SK-N-SH (cell line): ENCODE results near the gene ACTN3. TPM values are rescaled to one million over a fixed set of nuclear protein-coding genes. Genes with fewer than 3 reads are reported as not detected.

Experiments used
- CTCF ChIA-PET: fragments of 300-600, 350-600 bp; formaldehyde crosslinking; extraction: SDS; loops from one replicate; lab custom pipeline; 2021; lab: Yijun Ruan, JAX
- POLR2A ChIA-PET: fragments of 350-600 bp; sonication (Branson Sonifier 250); formaldehyde crosslinking; extraction: SDS; loops from one replicate; lab custom pipeline; 2020; ENCODE audit warnings: antibody characterized with exemption, inconsistent platforms; lab: Yijun Ruan, JAX
- DNase-seq: peaks from one replicate; pipeline ENCODE4 v3.0.0; 2012
- H2AFZ ChIP-seq: fragments of 200-600 bp; sonication (generic); 2 replicates; pipeline ENCODE4 v1.8.1; 2016; ENCODE audit warnings: antibody characterized with exemption, mild to moderate bottlenecking, low read depth
- H3F3A ChIP-seq: fragments of 200-600 bp; sonication (generic); replicated peaks from 2 replicates; pipeline ENCODE3; 2016; ENCODE audit warnings: antibody characterized with exemption, mild to moderate bottlenecking; ENCODE audit not compliant: insufficient read depth
- H3K27ac ChIP-seq, 2 experiments: fragments of 200-500 bp in 1 of 2; fragments of 200-600 bp in 1 of 2; sonication (Bioruptor generic) in 1 of 2; sonication (generic), shearing (Covaris generic) in 1 of 2; 2 replicates each; pipeline versions ENCODE4 v1.5.1 to v1.6.1; 2014 to 2016; ENCODE audit warnings: low read depth in 2 of 2, inconsistent platforms in 1 of 2, low read length in 1 of 2, mild to moderate bottlenecking in 1 of 2, mixed read lengths in 1 of 2
- H3K27me3 ChIP-seq: fragments of 200-600 bp; sonication (generic), shearing (Covaris generic); 2 replicates; pipeline ENCODE4 v1.6.1; 2016; ENCODE audit warnings: mixed run types; ENCODE audit not compliant: insufficient read depth
- H3K36me3 ChIP-seq, 2 experiments: fragments of 200-500 bp in 1 of 2; fragments of 200-600 bp in 1 of 2; sonication (Bioruptor generic) in 1 of 2; sonication (generic) in 1 of 2; replicated peaks in 1 of 2; 2 replicates each; pipeline versions ENCODE3 to v1.5.1; 2014 to 2016; ENCODE audit warnings: low read length in 1 of 2, mild to moderate bottlenecking in 1 of 2; ENCODE audit not compliant: insufficient read depth in 2 of 2, control insufficient read depth in 1 of 2
- H3K4me1 ChIP-seq, 2 experiments: fragments of 200-500 bp in 1 of 2; fragments of 200-600 bp in 1 of 2; sonication (Bioruptor generic) in 1 of 2; sonication (generic), shearing (Covaris generic) in 1 of 2; 2 replicates each; pipeline versions ENCODE4 v1.5.1 to v1.6.1; 2014 to 2016; ENCODE audit warnings: low read depth in 1 of 2, low read length in 1 of 2, mixed run types in 1 of 2; ENCODE audit not compliant: insufficient read depth in 2 of 2, control insufficient read depth in 1 of 2
- H3K4me2 ChIP-seq: fragments of 200-600 bp; sonication (generic), shearing (Covaris generic); 2 replicates; pipeline ENCODE4 v1.6.1; 2017; ENCODE audit warnings: mixed run types
- H3K4me3 ChIP-seq, 2 experiments: fragments of 200-500 bp in 1 of 2; fragments of 200-600 bp in 1 of 2; sonication (Bioruptor generic) in 1 of 2; sonication (generic), shearing (Covaris generic) in 1 of 2; 2 replicates each; pipeline versions ENCODE4 v1.5.1 to v1.8.1; 2014 to 2016; ENCODE audit warnings: low read depth in 2 of 2, inconsistent platforms in 1 of 2, low read length in 1 of 2, mild to moderate bottlenecking in 1 of 2, mixed read lengths in 1 of 2, moderate library complexity in 1 of 2
- H3K79me2 ChIP-seq: fragments of 200-600 bp; sonication (generic); 2 replicates; pipeline ENCODE4 v1.8.1; 2017; ENCODE audit warnings: mild to moderate bottlenecking; ENCODE audit not compliant: insufficient read depth
- H3K9ac ChIP-seq: fragments of 200-600 bp; sonication (generic); 2 replicates; pipeline ENCODE4 v1.6.1; 2017; ENCODE audit warnings: mixed run types
- H3K9me2 ChIP-seq: fragments of 200-600 bp; sonication (generic); 2 replicates; pipeline ENCODE4 v1.6.1; 2017; ENCODE audit warnings: mixed run types
- H3K9me3 ChIP-seq: fragments of 200-600 bp; sonication (generic); 2 replicates; pipeline ENCODE4 v1.6.1; 2017; ENCODE audit warnings: mixed run types, mild to moderate bottlenecking, moderate library complexity
- H4K20me1 ChIP-seq: fragments of 200-600 bp; sonication (generic); 2 replicates; pipeline ENCODE4 v1.6.1; 2017; ENCODE audit warnings: mild to moderate bottlenecking, mixed run types; ENCODE audit not compliant: insufficient read depth
- CHD2 ChIP-seq: fragments of 150-350 bp; IDR thresholded peaks from 2 replicates; pipeline ENCODE4 v1.6.1; 2018; ENCODE audit warnings: low read length; ENCODE audit not compliant: partially characterized antibody
- ELF1 ChIP-seq: IDR thresholded peaks from 2 replicates; pipeline ENCODE4 v1.4.0; 2012
- EP300 ChIP-seq, 2 experiments: IDR thresholded peaks; 2 replicates each; pipeline versions ENCODE4 v1.4.0 to v1.6.1; 2012; ENCODE audit warnings: borderline replicate concordance in 1 of 2, low read depth in 1 of 2, low read length in 1 of 2
- EZH2phosphoT487 ChIP-seq: fragments of 200-600 bp; sonication (generic); IDR thresholded peaks from 2 replicates; pipeline ENCODE4 v1.6.1; 2017; ENCODE audit warnings: low read depth, mixed run types, mild to moderate bottlenecking, antibody characterized with exemption, moderate library complexity, borderline replicate concordance
- FOXJ3 ChIP-seq: sonication (generic); formaldehyde crosslinking; IDR thresholded peaks from 2 replicates; pipeline ENCODE4 v1.5.1; 2020; ENCODE audit warnings: mild to moderate bottlenecking, missing genetic modification reagents
- JUND ChIP-seq: IDR thresholded peaks from 2 replicates; pipeline ENCODE4 v1.4.0; 2012
- MEF2A ChIP-seq: IDR thresholded peaks from 2 replicates; pipeline ENCODE4 v1.4.0; 2012; ENCODE audit warnings: low read depth, borderline replicate concordance
- MXI1 ChIP-seq: IDR thresholded peaks from 2 replicates; pipeline ENCODE4 v1.6.1; 2012; ENCODE audit warnings: mild to moderate bottlenecking, low read depth, low read length, improper control_type of control experiment
- NFIC ChIP-seq: IDR thresholded peaks from 2 replicates; pipeline ENCODE4 v1.4.0; 2012; ENCODE audit warnings: borderline replicate concordance
- NRF1 ChIP-seq: IDR thresholded peaks from 2 replicates; pipeline ENCODE4 v1.6.1; 2012; ENCODE audit warnings: low read depth, mild to moderate bottlenecking, low read length
- POLR2AphosphoS5 ChIP-seq: IDR thresholded peaks from 2 replicates; pipeline ENCODE4 v1.6.1; 2012; ENCODE audit warnings: low read depth, low read length
- RCOR1 ChIP-seq: fragments of 150-350 bp; IDR thresholded peaks from 2 replicates; pipeline ENCODE4 v1.6.1; 2017; ENCODE audit warnings: antibody characterized with exemption, low read length
- RFX5 ChIP-seq: IDR thresholded peaks from 2 replicates; pipeline ENCODE4 v1.6.1; 2012; ENCODE audit warnings: mild to moderate bottlenecking, improper control_type of control experiment, low read length
- RXRA ChIP-seq: IDR thresholded peaks from 2 replicates; pipeline ENCODE4 v1.4.0; 2012; ENCODE audit warnings: low read depth, mild to moderate bottlenecking, borderline replicate concordance
- SIN3A ChIP-seq: IDR thresholded peaks from 2 replicates; pipeline ENCODE4 v1.6.1; 2012; ENCODE audit warnings: low read depth, mild to moderate bottlenecking, low read length, moderate library complexity, borderline replicate concordance
- SMC3 ChIP-seq: IDR thresholded peaks from 2 replicates; pipeline ENCODE4 v1.6.1; 2012; ENCODE audit warnings: low read depth, low read length, improper control_type of control experiment
- TEAD4 ChIP-seq: IDR thresholded peaks from 2 replicates; pipeline ENCODE4 v1.4.0; 2012; ENCODE audit warnings: mild to moderate bottlenecking, borderline replicate concordance; ENCODE audit not compliant: insufficient read depth
- WGBS: methylation state at CpG from one replicate; pipeline ENCODE4 v1.1.6; 2017; ENCODE audit warnings: low lambda C conversion rate; 5-methylcytosine and 5-hydroxymethylcytosine counted together
- polyA plus RNA-seq, 3 experiments: library from polyadenylated mRNA; depleted of rRNA; stranded (reverse); fragments of >200 nt; gene quantifications; 2 replicates each; pipeline ENCODE4 v1.2.3, GENCODE V29; 2012
- TF ChIP-seq, protein P1 (sequence below): IDR thresholded peaks from 2 replicates; pipeline ENCODE4 v1.6.1; 2012; ENCODE audit warnings: mild to moderate bottlenecking, low read depth, low read length, moderate library complexity
- TF ChIP-seq, protein P2 (sequence below): fragments of 150-350 bp; IDR thresholded peaks from 2 replicates; pipeline ENCODE4 v1.6.1; 2016; ENCODE audit warnings: mild to moderate bottlenecking, low read depth, low read length
- TF ChIP-seq, protein P3 (sequence below): fragments of 200-600 bp; sonication (generic); IDR thresholded peaks from 2 replicates; pipeline ENCODE4 v1.6.1; 2017; ENCODE audit warnings: antibody characterized with exemption, mild to moderate bottlenecking, moderate library complexity
- TF ChIP-seq, protein P4 (sequence below): IDR thresholded peaks from 2 replicates; pipeline ENCODE4 v1.4.0; 2012; ENCODE audit warnings: low read depth
- TF ChIP-seq, protein P5 (sequence below): IDR thresholded peaks from 2 replicates; pipeline ENCODE4 v1.4.0; 2012; ENCODE audit warnings: low read depth, borderline replicate concordance

The ACTN3 gene
- polyA plus RNA-seq, 1 of the 3 experiments (the other 2 are of a cell fraction), result 0.02 TPM

DNA sequence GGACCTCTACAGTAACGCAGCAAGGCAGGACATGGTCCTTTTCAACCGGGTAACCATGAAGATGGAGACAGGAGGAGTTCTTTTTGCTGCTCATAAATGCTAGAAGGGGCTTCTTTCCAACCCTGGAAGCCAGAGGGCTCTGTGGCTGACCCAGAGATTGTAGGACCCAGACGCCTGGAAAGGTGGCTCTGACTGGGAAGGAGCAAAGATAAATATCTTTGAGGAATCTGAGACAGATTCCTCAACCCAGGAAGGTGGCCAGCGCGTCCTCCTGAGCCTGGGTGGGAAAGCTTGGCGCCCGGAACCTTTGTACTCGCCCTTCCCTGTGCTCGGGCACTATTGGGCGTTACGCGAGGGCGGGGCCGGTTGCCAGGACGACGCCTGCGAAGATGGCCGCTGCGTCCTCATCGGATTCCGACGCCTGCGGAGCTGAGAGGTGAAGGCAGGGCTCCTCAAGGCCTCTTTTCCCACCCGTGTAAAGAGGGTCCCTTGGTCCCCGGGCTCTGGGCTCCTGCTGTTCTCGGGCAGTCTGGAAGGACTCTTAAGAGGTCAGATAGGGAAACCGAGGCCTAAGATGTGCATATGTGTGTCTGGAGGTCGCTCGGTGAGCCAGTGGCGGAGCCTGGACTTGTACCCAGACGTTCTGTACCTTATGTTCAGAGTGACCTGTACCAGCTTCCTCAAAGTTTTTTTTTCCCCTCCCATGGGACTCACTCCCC is 36.3 kb upstream of the ACTN3 start, which contains the start of gene BBS1:
Gene BBS1 (plus strand): TSS at position 365 of the 719 bp plus-strand sequence. CDS start 25 bp downstream, at position 390.
- H3K79me2 ChIP-seq, result peaks cover 18% of the 10 kb centered on the region
- TF ChIP-seq, protein P1, sequence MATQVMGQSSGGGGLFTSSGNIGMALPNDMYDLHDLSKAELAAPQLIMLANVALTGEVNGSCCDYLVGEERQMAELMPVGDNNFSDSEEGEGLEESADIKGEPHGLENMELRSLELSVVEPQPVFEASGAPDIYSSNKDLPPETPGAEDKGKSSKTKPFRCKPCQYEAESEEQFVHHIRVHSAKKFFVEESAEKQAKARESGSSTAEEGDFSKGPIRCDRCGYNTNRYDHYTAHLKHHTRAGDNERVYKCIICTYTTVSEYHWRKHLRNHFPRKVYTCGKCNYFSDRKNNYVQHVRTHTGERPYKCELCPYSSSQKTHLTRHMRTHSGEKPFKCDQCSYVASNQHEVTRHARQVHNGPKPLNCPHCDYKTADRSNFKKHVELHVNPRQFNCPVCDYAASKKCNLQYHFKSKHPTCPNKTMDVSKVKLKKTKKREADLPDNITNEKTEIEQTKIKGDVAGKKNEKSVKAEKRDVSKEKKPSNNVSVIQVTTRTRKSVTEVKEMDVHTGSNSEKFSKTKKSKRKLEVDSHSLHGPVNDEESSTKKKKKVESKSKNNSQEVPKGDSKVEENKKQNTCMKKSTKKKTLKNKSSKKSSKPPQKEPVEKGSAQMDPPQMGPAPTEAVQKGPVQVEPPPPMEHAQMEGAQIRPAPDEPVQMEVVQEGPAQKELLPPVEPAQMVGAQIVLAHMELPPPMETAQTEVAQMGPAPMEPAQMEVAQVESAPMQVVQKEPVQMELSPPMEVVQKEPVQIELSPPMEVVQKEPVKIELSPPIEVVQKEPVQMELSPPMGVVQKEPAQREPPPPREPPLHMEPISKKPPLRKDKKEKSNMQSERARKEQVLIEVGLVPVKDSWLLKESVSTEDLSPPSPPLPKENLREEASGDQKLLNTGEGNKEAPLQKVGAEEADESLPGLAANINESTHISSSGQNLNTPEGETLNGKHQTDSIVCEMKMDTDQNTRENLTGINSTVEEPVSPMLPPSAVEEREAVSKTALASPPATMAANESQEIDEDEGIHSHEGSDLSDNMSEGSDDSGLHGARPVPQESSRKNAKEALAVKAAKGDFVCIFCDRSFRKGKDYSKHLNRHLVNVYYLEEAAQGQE, result peak; percentile 69; the same call in 1 of the 2 replicates
- peak; percentile 91 for TF ChIP-seq MXI1
- no peak for TF ChIP-seq CHD2
- no peak for TF ChIP-seq MEF2A
- TF ChIP-seq, protein P2, sequence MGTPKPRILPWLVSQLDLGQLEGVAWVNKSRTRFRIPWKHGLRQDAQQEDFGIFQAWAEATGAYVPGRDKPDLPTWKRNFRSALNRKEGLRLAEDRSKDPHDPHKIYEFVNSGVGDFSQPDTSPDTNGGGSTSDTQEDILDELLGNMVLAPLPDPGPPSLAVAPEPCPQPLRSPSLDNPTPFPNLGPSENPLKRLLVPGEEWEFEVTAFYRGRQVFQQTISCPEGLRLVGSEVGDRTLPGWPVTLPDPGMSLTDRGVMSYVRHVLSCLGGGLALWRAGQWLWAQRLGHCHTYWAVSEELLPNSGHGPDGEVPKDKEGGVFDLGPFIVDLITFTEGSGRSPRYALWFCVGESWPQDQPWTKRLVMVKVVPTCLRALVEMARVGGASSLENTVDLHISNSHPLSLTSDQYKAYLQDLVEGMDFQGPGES, result no peak
- TF ChIP-seq RCOR1, result no peak; the same call in 1 of the 2 replicates
- TF ChIP-seq TEAD4, result no peak
- TF ChIP-seq, protein P3, sequence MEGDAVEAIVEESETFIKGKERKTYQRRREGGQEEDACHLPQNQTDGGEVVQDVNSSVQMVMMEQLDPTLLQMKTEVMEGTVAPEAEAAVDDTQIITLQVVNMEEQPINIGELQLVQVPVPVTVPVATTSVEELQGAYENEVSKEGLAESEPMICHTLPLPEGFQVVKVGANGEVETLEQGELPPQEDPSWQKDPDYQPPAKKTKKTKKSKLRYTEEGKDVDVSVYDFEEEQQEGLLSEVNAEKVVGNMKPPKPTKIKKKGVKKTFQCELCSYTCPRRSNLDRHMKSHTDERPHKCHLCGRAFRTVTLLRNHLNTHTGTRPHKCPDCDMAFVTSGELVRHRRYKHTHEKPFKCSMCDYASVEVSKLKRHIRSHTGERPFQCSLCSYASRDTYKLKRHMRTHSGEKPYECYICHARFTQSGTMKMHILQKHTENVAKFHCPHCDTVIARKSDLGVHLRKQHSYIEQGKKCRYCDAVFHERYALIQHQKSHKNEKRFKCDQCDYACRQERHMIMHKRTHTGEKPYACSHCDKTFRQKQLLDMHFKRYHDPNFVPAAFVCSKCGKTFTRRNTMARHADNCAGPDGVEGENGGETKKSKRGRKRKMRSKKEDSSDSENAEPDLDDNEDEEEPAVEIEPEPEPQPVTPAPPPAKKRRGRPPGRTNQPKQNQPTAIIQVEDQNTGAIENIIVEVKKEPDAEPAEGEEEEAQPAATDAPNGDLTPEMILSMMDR, result no peak
- 0 out of 2 replicates have a peak, but pooled peaks have one; percentile 1 for TF ChIP-seq NRF1
- no peak for TF ChIP-seq ELF1
- no peak for TF ChIP-seq RXRA
- TF ChIP-seq POLR2AphosphoS5, result peak; percentile 89
- TF ChIP-seq, protein P4, sequence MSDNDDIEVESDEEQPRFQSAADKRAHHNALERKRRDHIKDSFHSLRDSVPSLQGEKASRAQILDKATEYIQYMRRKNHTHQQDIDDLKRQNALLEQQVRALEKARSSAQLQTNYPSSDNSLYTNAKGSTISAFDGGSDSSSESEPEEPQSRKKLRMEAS, result peak; percentile 64; the same call in 1 of the 2 replicates
- no peak for TF ChIP-seq JUND
- no peak for TF ChIP-seq NFIC
- no peak; the same call in 1 of the 2 replicates for TF ChIP-seq RFX5
- no peak for TF ChIP-seq SMC3
- no peak for TF ChIP-seq EZH2phosphoT487
- peak; percentile 81; the same call in 1 of the 2 replicates for TF ChIP-seq SIN3A
- TF ChIP-seq FOXJ3 (CRISPR knock-in tag), result no peak
- TF ChIP-seq EP300 (IDR thresholded peaks at IDR 0.05; ENCODE audit: borderline replicate concordance in 1 of 2, low read depth in 1 of 2, low read length in 1 of 2), result no peak
- TF ChIP-seq, protein P5, sequence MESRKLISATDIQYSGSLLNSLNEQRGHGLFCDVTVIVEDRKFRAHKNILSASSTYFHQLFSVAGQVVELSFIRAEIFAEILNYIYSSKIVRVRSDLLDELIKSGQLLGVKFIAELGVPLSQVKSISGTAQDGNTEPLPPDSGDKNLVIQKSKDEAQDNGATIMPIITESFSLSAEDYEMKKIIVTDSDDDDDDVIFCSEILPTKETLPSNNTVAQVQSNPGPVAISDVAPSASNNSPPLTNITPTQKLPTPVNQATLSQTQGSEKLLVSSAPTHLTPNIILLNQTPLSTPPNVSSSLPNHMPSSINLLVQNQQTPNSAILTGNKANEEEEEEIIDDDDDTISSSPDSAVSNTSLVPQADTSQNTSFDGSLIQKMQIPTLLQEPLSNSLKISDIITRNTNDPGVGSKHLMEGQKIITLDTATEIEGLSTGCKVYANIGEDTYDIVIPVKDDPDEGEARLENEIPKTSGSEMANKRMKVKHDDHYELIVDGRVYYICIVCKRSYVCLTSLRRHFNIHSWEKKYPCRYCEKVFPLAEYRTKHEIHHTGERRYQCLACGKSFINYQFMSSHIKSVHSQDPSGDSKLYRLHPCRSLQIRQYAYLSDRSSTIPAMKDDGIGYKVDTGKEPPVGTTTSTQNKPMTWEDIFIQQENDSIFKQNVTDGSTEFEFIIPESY, result 0 out of 2 replicates have a peak, but pooled peaks have one; percentile 7

More for the DNA sequence above, 36.3 kb upstream of the ACTN3 start, which contains the start of gene BBS1:
- Histone ChIP-seq H3K9me3 (no peaks in the 10 kb centered on the region), H3K27ac (peak within 1 kb of the TSS; percentile 40 to 70), H3K27me3 (no peaks in the 10 kb centered on the region), H3K4me3 (peak within 1 kb of the TSS; percentile 87 to 89), H2AFZ (peak within 1 kb of the TSS; percentile 85), H3K9ac (peak within 1 kb of the TSS; percentile 70), H3K9me2 (no peaks in the 10 kb centered on the region), H3K4me1 (peaks cover 5 to 10% of the 10 kb centered on the region in 2 experiments; a peak in 2 of 4 replicates), H3K4me2 (peak within 1 kb of the TSS; percentile 80), H3K36me3 (peaks cover 4 to 9% of the 10 kb centered on the region in 2 experiments), H3F3A (peaks cover 4% of the 10 kb centered on the region), H4K20me1 (no peaks in the 10 kb centered on the region)
- POLR2A ChIA-PET, result interaction anchor here (0.6 to 1.4 kb wide), 7 partner anchors 9 to 138 kb away, joined by 3 to 8 read pairs (median 3); partner anchors contain the start of genes ACTN3, DPP3 and ZDHHC24
- DNase-seq, result peak; percentile 92
- CTCF ChIA-PET, result interaction anchor here (0.6 to 1.6 kb wide), 7 partner anchors 20 to 482 kb away, joined by 3 to 5 read pairs (median 4); partner anchors contain the start of gene RBM4B
- WGBS, result 9% methylated on average over 14 of the region's 31 CpGs
